Thoracic aorta (tissue), 2 donors: ENCODE data around the gene FAM193B. TPM values are rescaled to one million over a fixed set of nuclear protein-coding genes. Genes with fewer than 3 reads are reported as not detected.

Experiments
- ATAC-seq: fragments of 150-250 bp; one replicate; pipeline ENCODE4 v1.8.0; 2017; ENCODE audit warnings: low read depth; ENCODE audit not compliant: insufficient number of reproducible peaks, low FRiP score
- DNase-seq: peaks from one replicate; pipeline ENCODE4 v3.0.0-alpha.2; 2020; ENCODE audit warnings: low spot score
- H3K27ac ChIP-seq, 2 donors: fragments of 200-600 bp; sonication (generic); 1 replicate in 1 of 2; 2 replicates in 1 of 2; pipeline ENCODE4 v1.5.1; 2016; ENCODE audit warnings: mild to moderate bottlenecking in 2 of 2, moderate library complexity in 2 of 2
- H3K27me3 ChIP-seq: fragments of 200-600 bp; sonication (generic); replicated peaks from 2 replicates; pipeline ENCODE4 v1.6.0; 2016; ENCODE audit warnings: mild to moderate bottlenecking; ENCODE audit not compliant: insufficient read depth
- H3K36me3 ChIP-seq: fragments of 200-600 bp; sonication (generic); one replicate; pipeline ENCODE4 v1.5.1; 2016
- H3K4me1 ChIP-seq, 2 donors: fragments of 200-600 bp; sonication (generic); 1 replicate in 1 of 2; 2 replicates in 1 of 2; pipeline versions ENCODE4 v1.5.1 to v1.6.0; 2016; ENCODE audit warnings: low read depth in 2 of 2, mild to moderate bottlenecking in 1 of 2; ENCODE audit not compliant: control insufficient read depth in 1 of 2
- H3K4me3 ChIP-seq: fragments of 200-600 bp; sonication (generic); 2 replicates; pipeline ENCODE4 v1.5.1; 2016; ENCODE audit warnings: mild to moderate bottlenecking
- H3K9me3 ChIP-seq: fragments of 200-600 bp; sonication (generic); 2 replicates; pipeline ENCODE4 v1.5.1; 2016
- CTCF ChIP-seq: fragments of 200-600 bp; sonication (generic); IDR thresholded peaks from one replicate; pipeline ENCODE4 v1.5.1; 2019; ENCODE audit warnings: antibody characterized with exemption
- total RNA-seq, 2 donors: library from RNA; depleted of rRNA; stranded (reverse); fragments of >200 nt; gene quantifications; one replicate each; pipeline versions ENCODE4 v1.1.0 to v1.2.3, GENCODE V29; 2016

Gene FAM193B
- total RNA-seq, 2 donors from 2014 or later, result 76.6 to 103 TPM

- ATAC-seq (no peak), DNase-seq (no peak)
Measured at GRCh38 chr5:177483042-177483441, 71.3 kb downstream of the FAM193B start.

GRCh38 chr5:177482359-177482795, 72.0 kb downstream of the FAM193B start:
- Histone ChIP-seq H3K27me3 (no peaks in the 10 kb centered on the region), H3K9me3 (no peaks in the 10 kb centered on the region), H3K4me1 (peaks cover 15 to 88% of the 10 kb centered on the region in 2 donors), H3K4me3 (no peak overlapping the region), H3K27ac (peak overlapping the region; percentile 51 to 81), H3K36me3 (peaks cover 39% of the 10 kb centered on the region)
- ATAC-seq (no peak), DNase-seq (no peak)
- TF ChIP-seq CTCF, result no peak

More at GRCh38 chr5:177483042-177483441, 71.3 kb downstream of the FAM193B start:
- no peaks in the 10 kb centered on the region for H3K27me3 ChIP-seq
- H3K36me3 ChIP-seq, result peaks cover 46% of the 10 kb centered on the region
- no peak for TF ChIP-seq CTCF
- peak overlapping the region; percentile 51 to 70 for H3K27ac ChIP-seq
- H3K9me3 ChIP-seq, result no peaks in the 10 kb centered on the region
- H3K4me3 ChIP-seq, result no peak overlapping the region
- H3K4me1 ChIP-seq, result peaks cover 15 to 94% of the 10 kb centered on the region in 2 donors

- peaks cover 17% of the 10 kb centered on the region for H3K36me3 ChIP-seq
- DNase-seq (no peak), ATAC-seq (no peak)
- H3K27ac ChIP-seq, result peak overlapping the region; percentile 72 to 81
- H3K4me1 ChIP-seq, result peaks cover 27 to 84% of the 10 kb centered on the region in 2 donors
- no peak for TF ChIP-seq CTCF
- H3K27me3 ChIP-seq, result no peaks in the 10 kb centered on the region
- no peak overlapping the region for H3K4me3 ChIP-seq
- no peaks in the 10 kb centered on the region for H3K9me3 ChIP-seq
Measured at GRCh38 chr5:177479774-177480173, 74.6 kb downstream of the FAM193B start.

- no peak for TF ChIP-seq CTCF
- Histone ChIP-seq H3K36me3 (peaks cover 10% of the 10 kb centered on the region), H3K4me3 (no peak overlapping the region), H3K4me1 (peaks cover 27 to 84% of the 10 kb centered on the region in 2 donors), H3K9me3 (no peaks in the 10 kb centered on the region), H3K27ac (peak overlapping the region; percentile 72 to 81), H3K27me3 (no peaks in the 10 kb centered on the region)
- no peak for DNase-seq
- no peak for ATAC-seq
Measured at GRCh38 chr5:177478711-177479646, 75.4 kb downstream of the FAM193B start.

- Histone ChIP-seq H3K27ac (peak overlapping the region; percentile 72 to 81), H3K4me3 (no peak overlapping the region), H3K4me1 (peaks cover 27 to 76% of the 10 kb centered on the region in 2 donors), H3K27me3 (no peaks in the 10 kb centered on the region), H3K9me3 (no peaks in the 10 kb centered on the region), H3K36me3 (no peaks in the 10 kb centered on the region)
- no peak for TF ChIP-seq CTCF
- DNase-seq, result no peak
- ATAC-seq, result no peak
Measured at GRCh38 chr5:177477701-177478477, 76.5 kb downstream of the FAM193B start.
